Ascending aorta (tissue), 2 donors: Measurements from ENCODE around the gene PLXNA1. TPM values are rescaled to one million over a fixed set of nuclear protein-coding genes. Genes with fewer than 3 reads are reported as not detected.

Source experiments
- DNase-seq, 2 donors: peaks; one replicate each; pipeline ENCODE4 v3.0.0-alpha.2; 2019; ENCODE audit warnings: low spot score in 2 of 2
- H3K27ac ChIP-seq, 2 donors: fragments of 200-600 bp; sonication (generic); one replicate each; pipeline ENCODE4 v1.5.1; 2016 to 2017; ENCODE audit warnings: mild to moderate bottlenecking in 1 of 2
- H3K27me3 ChIP-seq: fragments of 200-600 bp; sonication (generic); one replicate; pipeline ENCODE4 v1.5.1; 2017
- H3K36me3 ChIP-seq, 2 donors: fragments of 200-600 bp; sonication (generic); one replicate each; pipeline ENCODE4 v1.5.1; 2016
- H3K4me1 ChIP-seq, 2 donors: fragments of 200-600 bp; sonication (generic); one replicate each; pipeline ENCODE4 v1.5.1; 2016 to 2017; ENCODE audit warnings: mild to moderate bottlenecking in 1 of 2
- H3K4me3 ChIP-seq, 2 donors: fragments of 200-600 bp; sonication (generic); one replicate each; pipeline ENCODE4 v1.5.1; 2016 to 2017; ENCODE audit warnings: mild to moderate bottlenecking in 1 of 2
- H3K9me3 ChIP-seq, 2 donors: fragments of 200-600 bp; sonication (generic); one replicate each; pipeline ENCODE4 v1.5.1; 2016
- intact Hi-C: fragments of 100-400 bp; cut with DNase I; formaldehyde crosslinking; loops from one replicate; pipeline ENCODE4 v1.15.1; 2023
- total RNA-seq: library from RNA; depleted of rRNA; stranded (reverse); fragments of >200 nt; gene quantifications from one replicate; pipeline ENCODE4 v1.1.0, GENCODE V29; 2016
- TF ChIP-seq, protein P1 (sequence below), 3 experiments: fragments of 200-600 bp in 2 of 3; fragments of 450-650 bp in 1 of 3; sonication (generic) in 2 of 3; IDR thresholded peaks; one replicate each; pipeline ENCODE4 v1.5.1; 2016 to 2019; ENCODE audit warnings: antibody characterized with exemption in 3 of 3, mild to moderate bottlenecking in 1 of 3, moderate library complexity in 1 of 3

The PLXNA1 gene
- total RNA-seq, 1 donor from 2014 or later: 79.8 TPM

DNA sequence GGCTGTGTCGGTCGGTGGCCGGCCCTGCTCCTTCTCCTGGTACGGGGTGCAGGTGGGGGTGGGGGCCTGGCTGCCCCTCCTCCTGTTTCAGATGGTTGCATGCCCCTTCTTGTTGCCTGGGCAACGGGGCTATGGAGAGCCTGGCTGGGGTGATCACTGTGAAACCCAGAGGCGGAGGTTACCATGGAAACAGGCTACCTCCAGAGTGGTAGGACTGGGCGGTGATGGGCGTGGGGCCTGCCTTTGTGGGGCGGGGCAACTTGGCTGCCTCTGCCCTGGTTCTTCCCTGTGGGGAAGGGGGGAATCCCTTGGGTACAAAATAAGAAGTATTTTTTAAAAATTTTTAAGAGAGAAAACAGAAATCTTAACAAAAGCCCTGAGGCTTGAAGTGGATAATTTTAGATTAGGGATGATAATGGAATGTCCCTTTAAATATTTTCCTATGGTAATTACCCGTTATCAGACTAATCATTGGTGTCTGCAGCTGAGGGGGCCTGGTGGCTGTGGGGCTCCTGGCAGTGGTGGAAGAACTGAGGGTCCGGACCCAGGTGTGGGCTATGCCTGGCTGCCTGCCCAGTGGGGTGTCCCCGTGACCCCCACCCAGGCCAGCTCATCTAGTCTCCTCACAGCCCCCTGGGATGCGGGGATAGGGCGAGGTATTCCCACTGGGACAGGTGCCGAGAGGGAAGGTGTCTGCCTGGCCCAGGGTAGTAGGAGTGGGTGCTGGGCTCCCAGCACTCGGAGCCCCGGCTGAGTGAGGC, 32.5 kb downstream of the PLXNA1 start:
- Histone ChIP-seq H3K36me3 (peaks cover 50 to 54% of the 10 kb centered on the region in 2 donors), H3K27me3 (no peaks in the 10 kb centered on the region), H3K9me3 (no peaks in the 10 kb centered on the region), H3K4me1 (peaks cover 26 to 51% of the 10 kb centered on the region in 2 donors), H3K4me3 (no peak overlapping the region), H3K27ac (peak overlapping the region; percentile 64 to 76)
- intact Hi-C loops: loop anchor here (1.0 kb wide), 1 partner anchor 32 kb away; the partner anchor contains the start of gene PLXNA1
- no peak for DNase-seq
- TF ChIP-seq, protein P1, sequence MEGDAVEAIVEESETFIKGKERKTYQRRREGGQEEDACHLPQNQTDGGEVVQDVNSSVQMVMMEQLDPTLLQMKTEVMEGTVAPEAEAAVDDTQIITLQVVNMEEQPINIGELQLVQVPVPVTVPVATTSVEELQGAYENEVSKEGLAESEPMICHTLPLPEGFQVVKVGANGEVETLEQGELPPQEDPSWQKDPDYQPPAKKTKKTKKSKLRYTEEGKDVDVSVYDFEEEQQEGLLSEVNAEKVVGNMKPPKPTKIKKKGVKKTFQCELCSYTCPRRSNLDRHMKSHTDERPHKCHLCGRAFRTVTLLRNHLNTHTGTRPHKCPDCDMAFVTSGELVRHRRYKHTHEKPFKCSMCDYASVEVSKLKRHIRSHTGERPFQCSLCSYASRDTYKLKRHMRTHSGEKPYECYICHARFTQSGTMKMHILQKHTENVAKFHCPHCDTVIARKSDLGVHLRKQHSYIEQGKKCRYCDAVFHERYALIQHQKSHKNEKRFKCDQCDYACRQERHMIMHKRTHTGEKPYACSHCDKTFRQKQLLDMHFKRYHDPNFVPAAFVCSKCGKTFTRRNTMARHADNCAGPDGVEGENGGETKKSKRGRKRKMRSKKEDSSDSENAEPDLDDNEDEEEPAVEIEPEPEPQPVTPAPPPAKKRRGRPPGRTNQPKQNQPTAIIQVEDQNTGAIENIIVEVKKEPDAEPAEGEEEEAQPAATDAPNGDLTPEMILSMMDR (IDR thresholded peaks at IDR 0.05): no peak

DNA sequence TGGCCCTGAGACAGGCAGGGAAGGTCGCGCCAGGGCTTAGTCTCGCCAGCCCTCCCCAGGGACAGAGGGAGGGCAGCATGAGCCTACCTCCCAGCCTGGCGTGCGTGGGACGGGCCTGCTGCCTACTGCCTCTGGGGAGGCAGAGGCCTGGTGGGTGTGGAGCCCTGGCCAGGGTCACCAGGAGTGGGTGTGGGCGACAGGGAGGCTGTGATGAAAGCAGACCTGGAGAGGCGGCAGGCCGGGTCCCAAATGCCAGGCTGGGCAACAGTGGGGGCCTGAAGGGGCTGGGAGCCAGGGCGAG, 33.1 kb downstream of the PLXNA1 start:
- intact Hi-C loops: no loop called here
- Histone ChIP-seq H3K36me3 (peaks cover 55 to 60% of the 10 kb centered on the region in 2 donors), H3K27ac (peak overlapping the region; percentile 64 to 76), H3K27me3 (no peaks in the 10 kb centered on the region), H3K4me1 (peaks cover 20 to 45% of the 10 kb centered on the region in 2 donors), H3K4me3 (no peak overlapping the region), H3K9me3 (no peaks in the 10 kb centered on the region)
- DNase-seq: peak; percentile 46 to 85
- TF ChIP-seq, protein P1 (IDR thresholded peaks at IDR 0.05): no peak

DNA sequence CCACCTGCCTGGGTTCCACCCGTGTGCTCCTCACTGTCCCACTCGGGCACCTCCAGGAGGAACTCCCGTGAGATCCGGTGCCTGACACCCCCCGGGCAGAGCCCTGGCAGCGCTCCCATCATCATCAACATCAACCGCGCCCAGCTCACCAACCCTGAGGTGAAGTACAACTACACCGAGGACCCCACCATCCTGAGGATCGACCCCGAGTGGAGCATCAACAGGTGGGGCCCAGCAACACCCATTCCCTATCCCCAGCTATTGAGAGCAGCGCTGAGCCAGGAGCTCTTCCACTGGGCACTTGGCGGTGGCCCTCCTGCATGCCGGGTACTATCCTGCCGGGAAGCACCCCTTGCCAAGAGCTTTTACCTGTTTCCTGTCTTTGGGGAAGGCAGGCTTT, 33.5 kb downstream of the PLXNA1 start:
- no peak overlapping the region for H3K4me3 ChIP-seq
- TF ChIP-seq, protein P1 (IDR thresholded peaks at IDR 0.05): no peak
- no peaks in the 10 kb centered on the region for H3K9me3 ChIP-seq
- no peak for DNase-seq
- H3K27ac ChIP-seq: peak overlapping the region; percentile 64 to 76
- intact Hi-C loops: no loop called here
- H3K36me3 ChIP-seq: peaks cover 58 to 64% of the 10 kb centered on the region in 2 donors
- H3K4me1 ChIP-seq: peaks cover 18 to 41% of the 10 kb centered on the region in 2 donors
- H3K27me3 ChIP-seq: no peaks in the 10 kb centered on the region

DNA sequence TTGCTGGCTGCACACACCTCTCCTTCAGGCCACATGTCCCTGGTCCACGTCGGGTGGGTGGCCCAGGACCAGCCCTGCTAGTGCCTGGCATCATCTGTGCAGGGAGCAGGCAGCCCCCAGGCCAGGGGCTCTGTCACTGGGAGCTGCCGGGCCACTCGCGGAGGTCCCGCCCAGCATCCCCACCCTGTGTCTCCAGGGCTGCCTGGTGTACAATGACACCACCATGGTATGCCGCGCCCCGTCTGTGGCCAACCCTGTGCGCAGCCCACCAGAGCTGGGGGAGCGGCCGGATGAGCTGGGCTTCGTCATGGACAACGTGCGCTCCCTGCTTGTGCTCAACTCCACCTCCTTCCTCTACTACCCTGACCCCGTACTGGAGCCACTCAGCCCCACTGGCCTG, 34.3 kb downstream of the PLXNA1 start:
- Histone ChIP-seq H3K4me1 (peaks cover 13 to 33% of the 10 kb centered on the region in 2 donors), H3K27ac (peak overlapping the region; percentile 42 to 64), H3K4me3 (no peak overlapping the region), H3K9me3 (no peaks in the 10 kb centered on the region), H3K36me3 (peaks cover 65 to 72% of the 10 kb centered on the region in 2 donors), H3K27me3 (no peaks in the 10 kb centered on the region)
- TF ChIP-seq, protein P1 (IDR thresholded peaks at IDR 0.05): no peak
- DNase-seq: no peak
- intact Hi-C loops: no loop called here

DNA sequence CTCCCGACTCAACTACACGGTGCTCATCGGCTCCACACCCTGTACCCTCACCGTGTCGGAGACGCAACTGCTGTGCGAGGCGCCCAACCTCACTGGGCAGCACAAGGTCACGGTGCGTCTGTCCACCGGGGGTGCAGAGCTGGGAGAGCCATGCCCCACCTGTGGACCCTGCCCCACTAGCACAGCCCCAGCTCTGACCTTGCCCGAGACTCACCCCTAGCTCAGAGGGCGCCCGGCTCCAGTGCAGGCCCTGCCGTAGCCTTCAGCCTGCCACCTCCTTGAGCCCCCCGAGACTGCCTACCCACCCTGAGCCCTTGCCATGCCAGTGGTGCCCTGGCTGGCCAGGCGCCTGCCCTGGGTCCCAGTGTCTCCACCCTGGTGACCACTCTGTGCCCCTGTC, 34.9 kb downstream of the PLXNA1 start:
- Histone ChIP-seq H3K36me3 (peaks cover 71 to 77% of the 10 kb centered on the region in 2 donors), H3K27me3 (no peaks in the 10 kb centered on the region), H3K27ac (peak overlapping the region in 1 of 2 donors; percentile 17), H3K4me3 (no peak overlapping the region), H3K4me1 (peaks cover 10 to 30% of the 10 kb centered on the region in 2 donors), H3K9me3 (no peaks in the 10 kb centered on the region)
- no peak for DNase-seq
- intact Hi-C loops: no loop called here
- TF ChIP-seq, protein P1 (IDR thresholded peaks at IDR 0.05): no peak
